T-helper 17 cell (primary cell): ENCODE data around the gene ESYT1. TPM values are rescaled to one million over a fixed set of nuclear protein-coding genes. Genes with fewer than 3 reads are reported as not detected.
"Not testable (repeated sequence)": the region's sequence is repeated elsewhere in the genome, so short reads cannot be mapped to it uniquely, and the experiment has no call there.

Experiments used
- ATAC-seq: fragments of 150-1000 bp; cut with Tn5 transposase; 2 replicates; pipeline ENCODE4 v1.10.0; 2021; ENCODE audit warnings: mild to moderate bottlenecking, moderate library complexity
- DNase-seq, 3 donors: peaks; one replicate each; pipeline versions ENCODE4 v3.0.0 to v3.0.0-alpha.2; 2020 to 2021
- H3K9me3 ChIP-seq: one replicate; pipeline ENCODE4 v1.7.0; 2013; ENCODE audit warnings: low read length, mild to moderate bottlenecking; ENCODE audit not compliant: control insufficient read depth, poor library complexity, severe bottlenecking
- H3K27ac Mint-ChIP-seq: one replicate; pipeline ENCODE4 v1.8.0; 2022; ENCODE audit warnings: mild to moderate bottlenecking, moderate library complexity, mixed read lengths
- H3K27me3 Mint-ChIP-seq: one replicate; pipeline ENCODE4 v1.8.0; 2022; ENCODE audit warnings: mixed read lengths
- H3K36me3 Mint-ChIP-seq: one replicate; pipeline ENCODE4 v1.8.0; 2022; ENCODE audit warnings: low read depth, mixed read lengths
- H3K4me1 Mint-ChIP-seq: one replicate; pipeline ENCODE4 v1.8.0; 2022; ENCODE audit warnings: mild to moderate bottlenecking, mixed read lengths
- H3K4me3 Mint-ChIP-seq: one replicate; pipeline ENCODE4 v1.8.0; 2022; ENCODE audit warnings: mild to moderate bottlenecking, moderate library complexity, mixed read lengths
- total RNA-seq, 4 donors: library from RNA in 2 of 4; stranded (reverse) in 2 of 4; gene quantifications; one replicate each; pipeline ENCODE4 v1.2.3 and lab custom pipeline; 2022 to 2026

The ESYT1 gene
- total RNA-seq, 2 donors from 2014 or later = 178 to 211 TPM

GRCh38 chr12:56114084-56114483 is 14.0 kb upstream of the ESYT1 start:
- ATAC-seq (no peak), DNase-seq (no peak)
- Mint-ChIP-seq H3K27ac (peak overlapping the region; percentile 53), H3K4me1 (peaks cover 25% of the 10 kb centered on the region), H3K4me3 (no peak overlapping the region), H3K36me3 (peaks cover 13% of the 10 kb centered on the region), H3K27me3 (no peaks in the 10 kb centered on the region)
- H3K9me3 ChIP-seq = no peaks in the 10 kb centered on the region

DNA sequence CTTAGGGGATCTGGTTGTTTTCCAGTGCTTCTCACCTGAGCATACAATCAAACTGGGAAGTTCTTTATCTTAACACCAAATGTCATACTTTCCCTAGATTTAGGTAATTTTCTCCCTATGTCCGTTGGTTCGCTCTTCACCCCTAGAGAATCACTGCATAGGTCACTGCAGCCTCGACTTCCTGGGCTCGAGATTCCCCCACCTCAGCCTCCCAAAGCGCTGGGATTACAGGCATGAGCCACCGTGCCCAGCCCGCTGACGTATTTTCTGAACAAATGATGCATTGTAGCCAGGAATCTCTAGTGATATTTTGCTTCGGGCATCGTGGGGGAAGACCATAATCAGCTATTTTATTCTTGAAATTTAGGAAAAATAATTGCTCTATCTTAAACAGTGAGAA is 12.7 kb upstream of the ESYT1 start:
- peaks cover 31% of the 10 kb centered on the region for H3K4me1 Mint-ChIP-seq
- no peaks in the 10 kb centered on the region for H3K27me3 Mint-ChIP-seq
- no peaks in the 10 kb centered on the region for H3K9me3 ChIP-seq
- peaks cover 13% of the 10 kb centered on the region for H3K36me3 Mint-ChIP-seq
- H3K27ac Mint-ChIP-seq = peak overlapping the region; percentile 99
- H3K4me3 Mint-ChIP-seq = peak overlapping the region; percentile 98
- DNase-seq = no peak
- no peak for ATAC-seq

- H3K27me3 Mint-ChIP-seq = no peaks in the 10 kb centered on the region
- H3K4me1 Mint-ChIP-seq = peaks cover 31% of the 10 kb centered on the region
- peak; percentile 77 to 89 (median 84) for DNase-seq
- ATAC-seq = peak; percentile 54
- no peaks in the 10 kb centered on the region for H3K9me3 ChIP-seq
- H3K27ac Mint-ChIP-seq = peak within 1 kb of the TSS; percentile 99
- peak within 1 kb of the TSS; percentile 98 for H3K4me3 Mint-ChIP-seq
- peaks cover 8% of the 10 kb centered on the region for H3K36me3 Mint-ChIP-seq
Observed at GRCh38 chr12:56116267-56117081, 11.6 kb upstream of the ESYT1 start, which contains the start of gene RPL41. TSS of gene RPL41 (plus strand) at chr12:56116633.

DNA sequence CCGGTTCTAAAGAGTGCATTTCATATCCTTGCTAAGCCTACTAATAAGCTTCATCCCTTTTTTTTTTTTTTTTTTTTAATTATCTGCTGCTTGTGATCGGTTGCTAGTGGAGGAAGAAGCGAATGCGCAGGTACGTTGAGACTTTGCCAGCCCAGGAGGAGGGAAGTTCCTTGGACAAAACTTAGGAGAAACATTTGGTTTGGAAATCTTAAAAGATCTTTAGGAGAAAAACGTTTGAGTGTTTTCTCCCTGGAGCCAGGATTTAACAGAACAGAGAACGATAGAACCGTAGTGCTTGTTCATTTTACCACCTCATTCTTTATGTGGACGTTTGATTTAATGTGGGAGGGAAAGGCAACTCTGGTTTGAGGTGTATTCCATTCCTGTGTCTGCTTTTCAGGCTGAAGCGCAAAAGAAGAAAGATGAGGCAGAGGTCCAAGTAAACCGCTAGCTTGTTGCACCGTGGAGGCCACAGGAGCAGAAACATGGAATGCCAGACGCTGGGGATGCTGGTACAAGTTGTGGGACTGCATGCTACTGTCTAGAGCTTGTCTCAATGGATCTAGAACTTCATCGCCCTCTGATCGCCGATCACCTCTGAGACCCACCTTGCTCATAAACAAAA is 10.9 kb upstream of the ESYT1 start:
- not testable (repeated sequence) for H3K27me3 Mint-ChIP-seq, DNase-seq, H3K36me3 Mint-ChIP-seq, H3K9me3 ChIP-seq, ATAC-seq
- Mint-ChIP-seq H3K27ac (peak overlapping the region; percentile 99), H3K4me3 (peak overlapping the region; percentile 98), H3K4me1 (peaks cover 31% of the 10 kb centered on the region)

- DNase-seq (peak; percentile 85 to 94 (median 89)), ATAC-seq (peak; percentile 81)
- no peaks in the 10 kb centered on the region for H3K27me3 Mint-ChIP-seq
Observed at GRCh38 chr12:56117778-56118687, 10.0 kb upstream of the ESYT1 start, which contains the start of gene ZC3H10. TSS of gene ZC3H10 (plus strand) at chr12:56118266. CDS start at chr12:56120563, 2,297 bp downstream.

DNA sequence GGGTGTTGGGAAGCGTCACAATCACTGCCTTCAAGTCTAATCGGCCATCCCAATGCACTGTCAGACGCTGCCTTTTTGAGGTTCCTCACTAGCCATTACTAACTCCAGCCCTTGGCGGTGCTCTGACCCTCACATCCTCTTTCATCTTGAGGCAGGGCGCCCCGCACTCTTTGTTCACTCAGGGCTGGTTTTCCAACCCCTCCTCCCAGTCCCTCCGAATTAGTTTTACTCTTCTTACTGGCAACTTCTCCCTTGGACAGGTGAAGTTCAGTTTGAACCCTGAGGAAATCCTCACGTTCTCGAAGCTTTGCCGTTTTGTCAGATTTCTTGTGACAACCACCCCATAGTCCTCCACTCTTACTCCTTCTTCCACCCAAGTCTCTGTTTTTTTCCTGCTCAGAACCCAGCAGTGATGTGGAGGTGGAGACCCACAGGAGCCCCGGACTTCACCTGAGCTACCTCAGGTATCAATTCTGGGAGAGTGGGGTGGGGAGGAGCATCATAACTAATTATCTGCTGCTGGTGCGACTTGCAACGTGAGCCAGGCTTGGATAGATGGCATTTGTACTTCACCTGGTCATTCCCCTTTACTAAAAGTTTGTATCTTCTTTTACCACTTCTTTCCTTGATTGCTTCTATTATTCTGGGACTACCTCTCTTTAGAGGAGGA is 9.2 kb upstream of the ESYT1 start:
- Mint-ChIP-seq H3K36me3 (peaks cover 8% of the 10 kb centered on the region), H3K4me3 (peak overlapping the region; percentile 98), H3K4me1 (peaks cover 36% of the 10 kb centered on the region), H3K27ac (peak overlapping the region; percentile 99), H3K27me3 (no peaks in the 10 kb centered on the region)
- H3K9me3 ChIP-seq = no peaks in the 10 kb centered on the region
- no peak for ATAC-seq
- no peak for DNase-seq

More at GRCh38 chr12:56117778-56118687, 10.0 kb upstream of the ESYT1 start, which contains the start of gene ZC3H10:
- no peaks in the 10 kb centered on the region for H3K9me3 ChIP-seq
- peaks cover 8% of the 10 kb centered on the region for H3K36me3 Mint-ChIP-seq
- H3K27ac Mint-ChIP-seq = peak within 1 kb of the TSS; percentile 99
- H3K4me1 Mint-ChIP-seq = peaks cover 32% of the 10 kb centered on the region
- H3K4me3 Mint-ChIP-seq = peak within 1 kb of the TSS; percentile 98

GRCh38 chr12:56119361-56119796 is 8.7 kb upstream of the ESYT1 start:
- peaks cover 42% of the 10 kb centered on the region for H3K4me1 Mint-ChIP-seq
- H3K27ac Mint-ChIP-seq = peak overlapping the region; percentile 99
- H3K36me3 Mint-ChIP-seq = peaks cover 8% of the 10 kb centered on the region
- H3K9me3 ChIP-seq = no peaks in the 10 kb centered on the region
- peak overlapping the region; percentile 98 for H3K4me3 Mint-ChIP-seq
- ATAC-seq = no peak
- DNase-seq = peak; percentile 25 to 40 (median 38)
- H3K27me3 Mint-ChIP-seq = no peaks in the 10 kb centered on the region

GRCh38 chr12:56120158-56120846 is 7.8 kb upstream of the ESYT1 start:
- Mint-ChIP-seq H3K36me3 (peaks cover 8% of the 10 kb centered on the region), H3K4me3 (no peak overlapping the region), H3K4me1 (peaks cover 43% of the 10 kb centered on the region), H3K27ac (no peak overlapping the region), H3K27me3 (no peaks in the 10 kb centered on the region)
- DNase-seq (no peak), ATAC-seq (no peak)
- H3K9me3 ChIP-seq = no peaks in the 10 kb centered on the region

GRCh38 chr12:56121204-56121870 is 6.7 kb upstream of the ESYT1 start:
- no peak overlapping the region for H3K4me3 Mint-ChIP-seq
- H3K4me1 Mint-ChIP-seq = peaks cover 46% of the 10 kb centered on the region
- H3K36me3 Mint-ChIP-seq = peaks cover 8% of the 10 kb centered on the region
- ATAC-seq (no peak), DNase-seq (no peak)
- H3K27ac Mint-ChIP-seq = peak overlapping the region; percentile 68
- H3K9me3 ChIP-seq = no peaks in the 10 kb centered on the region
- H3K27me3 Mint-ChIP-seq = no peaks in the 10 kb centered on the region

GRCh38 chr12:56122637-56123036 is 5.4 kb upstream of the ESYT1 start:
- ATAC-seq (no peak), DNase-seq (no peak)
- peaks cover 3% of the 10 kb centered on the region for H3K36me3 Mint-ChIP-seq
- H3K4me3 Mint-ChIP-seq = no peak overlapping the region
- no peaks in the 10 kb centered on the region for H3K9me3 ChIP-seq
- H3K4me1 Mint-ChIP-seq = peaks cover 47% of the 10 kb centered on the region
- peak overlapping the region; percentile 68 for H3K27ac Mint-ChIP-seq
- H3K27me3 Mint-ChIP-seq = no peaks in the 10 kb centered on the region

DNA sequence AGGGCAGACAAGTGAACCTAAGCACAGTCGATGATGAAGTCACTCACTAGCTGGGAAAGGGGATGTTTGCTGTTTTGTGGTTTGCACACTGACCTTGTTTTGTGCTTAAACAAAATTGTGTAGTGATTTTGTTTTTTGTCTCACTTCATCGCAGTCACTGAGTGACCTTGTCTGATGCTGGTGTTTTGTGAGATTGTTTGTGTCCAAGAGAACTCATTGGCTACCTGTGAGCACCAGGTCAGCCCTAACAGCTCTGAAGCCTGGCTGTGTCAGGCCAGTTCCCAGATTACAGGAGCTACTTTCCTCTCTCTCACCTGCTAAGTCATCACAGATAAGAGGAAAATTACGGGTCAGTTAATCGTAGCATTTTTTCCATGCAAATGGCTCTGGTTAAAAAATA is 3.9 kb upstream of the ESYT1 start:
- H3K27me3 Mint-ChIP-seq = no peaks in the 10 kb centered on the region
- peak overlapping the region; percentile 7 for H3K4me3 Mint-ChIP-seq
- H3K4me1 Mint-ChIP-seq = peaks cover 37% of the 10 kb centered on the region
- DNase-seq (no peak), ATAC-seq (no peak)
- peak overlapping the region; percentile 93 for H3K27ac Mint-ChIP-seq
- no peaks in the 10 kb centered on the region for H3K9me3 ChIP-seq
- H3K36me3 Mint-ChIP-seq = no peaks in the 10 kb centered on the region
